ENCODE results near the gene GTF3C2. TPM values are rescaled to one million over a fixed set of nuclear protein-coding genes. Genes with fewer than 3 reads are reported as not detected.

GTF3C2 gene
- total RNA-seq, 2 donors from 2014 or later, result 19.1 to 19.7 TPM

GRCh38 chr2:27282892-27283291, 73.7 kb downstream of the GTF3C2 start:
- Histone ChIP-seq H3K36me3 (no peaks in the 10 kb centered on the region), H3K9me3 (no peaks in the 10 kb centered on the region), H3K27me3 (no peaks in the 10 kb centered on the region), H3K4me3 (peak overlapping the region; percentile 48 to 65), H3K27ac (peak overlapping the region; percentile 84 to 96), H3K4me1 (peaks cover 0 to 32% of the 10 kb centered on the region in 2 donors)
- no peak for DNase-seq (ENCODE audit: low spot score)
- no peak for TF ChIP-seq CTCF (IDR thresholded peaks at IDR 0.05)

- TF ChIP-seq CTCF (IDR thresholded peaks at IDR 0.05), result no peak
- DNase-seq (ENCODE audit: low spot score), result no peak
- peak within 1 kb of the TSS; percentile 48 to 65 for H3K4me3 ChIP-seq
- H3K9me3 ChIP-seq, result no peaks in the 10 kb centered on the region
- H3K36me3 ChIP-seq, result no peaks in the 10 kb centered on the region
- peak within 1 kb of the TSS; percentile 84 to 96 for H3K27ac ChIP-seq
- H3K4me1 ChIP-seq, result peaks cover 0 to 24% of the 10 kb centered on the region in 2 donors
- H3K27me3 ChIP-seq, result no peaks in the 10 kb centered on the region
Measured at GRCh38 chr2:27281855-27282559, 74.6 kb downstream of the GTF3C2 start, which contains the start of gene TRIM54. Gene TRIM54, plus strand, starts transcription at chr2:27282429. Its CDS starts 303 bp downstream, at chr2:27282732.

DNA sequence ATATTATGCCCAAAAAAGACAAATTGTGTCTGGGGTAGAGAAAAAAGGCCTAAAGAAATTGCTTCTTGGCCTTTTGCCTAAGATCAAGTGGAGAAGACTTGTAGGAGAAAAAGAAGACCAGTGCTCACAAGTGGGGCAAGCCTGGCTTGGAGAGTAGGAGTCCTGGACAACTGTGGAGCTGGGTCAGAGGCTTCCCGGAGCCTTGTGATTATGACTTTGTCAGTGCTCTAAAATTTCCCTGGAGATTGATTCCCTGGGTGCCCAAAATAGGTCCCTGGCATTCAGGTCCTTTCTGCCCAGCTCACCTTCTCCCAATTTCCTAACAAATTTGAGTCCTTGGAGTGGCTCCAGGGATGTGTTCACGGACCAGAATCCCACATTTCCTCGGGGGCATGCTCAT, 75.1 kb downstream of the GTF3C2 start:
- H3K9me3 ChIP-seq, result no peaks in the 10 kb centered on the region
- H3K36me3 ChIP-seq, result no peaks in the 10 kb centered on the region
- peak overlapping the region; percentile 84 to 96 for H3K27ac ChIP-seq
- H3K27me3 ChIP-seq, result no peaks in the 10 kb centered on the region
- H3K4me1 ChIP-seq, result peaks cover 0 to 19% of the 10 kb centered on the region in 2 donors
- TF ChIP-seq CTCF (IDR thresholded peaks at IDR 0.05), result no peak
- H3K4me3 ChIP-seq, result no peak overlapping the region
- no peak for DNase-seq (ENCODE audit: low spot score)

DNA sequence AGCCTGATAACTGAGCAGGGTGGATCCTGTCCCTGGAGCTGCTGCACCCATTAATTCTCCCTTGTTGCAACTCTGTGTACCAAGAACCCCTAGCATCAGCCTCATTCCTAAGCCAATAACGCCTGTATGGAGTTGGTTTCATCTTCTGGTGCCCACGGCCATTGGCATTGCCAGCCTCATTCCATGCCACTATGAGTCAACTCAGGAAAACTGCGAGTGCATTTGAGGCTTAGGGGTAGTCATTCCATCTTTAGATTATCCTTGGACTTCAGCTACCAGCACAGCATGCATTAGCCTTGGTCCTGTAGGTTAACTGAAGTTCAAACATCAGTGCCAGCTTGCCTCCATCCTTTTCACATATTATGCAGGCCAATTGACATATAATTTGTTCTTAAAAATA, 75.7 kb downstream of the GTF3C2 start:
- H3K27me3 ChIP-seq, result no peaks in the 10 kb centered on the region
- peak overlapping the region; percentile 84 to 96 for H3K27ac ChIP-seq
- no peaks in the 10 kb centered on the region for H3K36me3 ChIP-seq
- TF ChIP-seq CTCF (IDR thresholded peaks at IDR 0.05), result no peak
- no peak overlapping the region for H3K4me3 ChIP-seq
- H3K9me3 ChIP-seq, result no peaks in the 10 kb centered on the region
- no peak for DNase-seq (ENCODE audit: low spot score)
- peaks cover 0 to 19% of the 10 kb centered on the region in 2 donors for H3K4me1 ChIP-seq

- no peak for TF ChIP-seq CTCF (IDR thresholded peaks at IDR 0.05)
- H3K4me1 ChIP-seq, result peaks cover 0 to 27% of the 10 kb centered on the region in 2 donors
- H3K4me3 ChIP-seq, result no peak overlapping the region
- no peak for DNase-seq (ENCODE audit: low spot score)
- no peaks in the 10 kb centered on the region for H3K27me3 ChIP-seq
- H3K27ac ChIP-seq, result no peak overlapping the region
- H3K9me3 ChIP-seq, result no peaks in the 10 kb centered on the region
- H3K36me3 ChIP-seq, result no peaks in the 10 kb centered on the region
Measured at GRCh38 chr2:27278010-27278409, 78.6 kb downstream of the GTF3C2 start.

Other genes starting within 250 kb of the GTF3C2 start
- gene CGREF1, start 237.6 kb downstream of the GTF3C2 start, total RNA-seq, result 1 to 10 TPM; 4.3 to 4.5 TPM
- gene ABHD1, start 232.9 kb downstream of the GTF3C2 start, total RNA-seq, result 1 to 10 TPM in 1 of 2 donors, under 1 TPM in 1; 0.90 to 1.0 TPM
- gene PREB, start 222.1 kb downstream of the GTF3C2 start, total RNA-seq, result 10 to 100 TPM; 47.5 to 51.4 TPM
- gene PRR30, start 217.4 kb downstream of the GTF3C2 start, total RNA-seq, result not detected
- gene TCF23, start 207.8 kb downstream of the GTF3C2 start, total RNA-seq, result not detected
- gene ATRAID, start 144.7 kb downstream of the GTF3C2 start, total RNA-seq, result 100 to 1,000 TPM; 193 TPM
- gene SLC5A6, start 144.5 kb downstream of the GTF3C2 start, total RNA-seq, result 10 to 100 TPM in 1 of 2 donors, 1 to 10 TPM in 1; 9.2 to 14.7 TPM
- 10 to 100 TPM in 1 of 2 donors, 1 to 10 TPM in 1; 4.8 to 13.2 TPM for gene CAD, start 139.4 kb downstream of the GTF3C2 start, total RNA-seq
- 1 to 10 TPM; 5.7 to 9.4 TPM for gene SLC30A3, start 93.7 kb downstream of the GTF3C2 start, total RNA-seq
- gene DNAJC5G, start 81.3 kb downstream of the GTF3C2 start, total RNA-seq, result under 1 TPM; 0.59 to 0.94 TPM
- 100 to 1,000 TPM in 1 of 2 donors, 10 to 100 TPM in 1; 97.2 to 136 TPM for gene TRIM54, start 74.3 kb downstream of the GTF3C2 start, total RNA-seq
- gene UCN, start 48.3 kb downstream of the GTF3C2 start, total RNA-seq, result 1 to 10 TPM in 1 of 2 donors, under 1 TPM in 1; 0.74 to 2.6 TPM
- 10 to 100 TPM; 73.9 to 74.3 TPM for gene MPV17, start 33.7 kb downstream of the GTF3C2 start, total RNA-seq
- gene EIF2B4, start 13.6 kb upstream of the GTF3C2 start, total RNA-seq, result 10 to 100 TPM; 27.1 to 36.3 TPM
- 10 to 100 TPM; 66.0 to 69.3 TPM for gene SNX17, start 13.9 kb upstream of the GTF3C2 start, total RNA-seq
- 1 to 10 TPM; 4.7 to 6.2 TPM for gene ZNF513, start 24.0 kb upstream of the GTF3C2 start, total RNA-seq
- gene PPM1G, start 52.8 kb upstream of the GTF3C2 start, total RNA-seq, result 10 to 100 TPM; 37.7 to 42.4 TPM
- 10 to 100 TPM; 36.5 to 50.4 TPM for gene NRBP1, start 71.9 kb upstream of the GTF3C2 start, total RNA-seq
- gene KRTCAP3, start 85.6 kb upstream of the GTF3C2 start, total RNA-seq, result 1 to 10 TPM in 1 of 2 donors, not detected in 1; 1.2 TPM
- gene IFT172, start 133.0 kb upstream of the GTF3C2 start, total RNA-seq, result 10 to 100 TPM; 14.4 to 18.2 TPM
- gene FNDC4, start 138.4 kb upstream of the GTF3C2 start, total RNA-seq, result 10 to 100 TPM in 1 of 2 donors, 1 to 10 TPM in 1; 2.2 to 19.3 TPM
- gene GCKR, start 140.1 kb upstream of the GTF3C2 start, total RNA-seq, result 1 to 10 TPM in 1 of 2 donors, not detected in 1; 1.9 TPM
- gene ZNF512, start 226.3 kb upstream of the GTF3C2 start, total RNA-seq, result 10 to 100 TPM; 12.0 to 21.3 TPM

Data from right atrium auricular region (tissue), 2 donors.